Measurements from ENCODE around the gene ATG16L1.

The ATG16L1 gene

GRCh38 chr2:233217892-233218377 lies 33.5 kb upstream of the ATG16L1 start:
- H3K4me3 Mint-ChIP-seq: no peak overlapping the region
- DNase-seq (ENCODE audit: low spot score in 2 of 2) (no peak), ATAC-seq (replicated peaks; ENCODE audit: extremely low read depth, poor library complexity, severe bottlenecking) (no peak)
- peaks cover 4% of the 10 kb centered on the region for H3K36me3 Mint-ChIP-seq (ENCODE audit: insufficient read depth)
- no peaks in the 10 kb centered on the region for H3K4me1 Mint-ChIP-seq
- no peaks in the 10 kb centered on the region for H3K27me3 Mint-ChIP-seq
- H3K9me3 Mint-ChIP-seq: no peaks in the 10 kb centered on the region
- no peak overlapping the region for H3K27ac Mint-ChIP-seq (ENCODE audit: low read depth)

GRCh38 chr2:233218836-233219235 lies 32.6 kb upstream of the ATG16L1 start:
- Mint-ChIP-seq H3K27me3 (no peaks in the 10 kb centered on the region), H3K4me1 (no peaks in the 10 kb centered on the region), H3K36me3 (ENCODE audit: insufficient read depth) (no peaks in the 10 kb centered on the region), H3K4me3 (no peak overlapping the region), H3K9me3 (no peaks in the 10 kb centered on the region), H3K27ac (ENCODE audit: low read depth) (no peak overlapping the region)
- no peak for ATAC-seq (replicated peaks; ENCODE audit: extremely low read depth, poor library complexity, severe bottlenecking)
- no peak for DNase-seq (ENCODE audit: low spot score in 2 of 2)

- no peaks in the 10 kb centered on the region for H3K27me3 Mint-ChIP-seq
- no peak overlapping the region for H3K27ac Mint-ChIP-seq (ENCODE audit: low read depth)
- H3K4me1 Mint-ChIP-seq: no peaks in the 10 kb centered on the region
- H3K9me3 Mint-ChIP-seq: no peaks in the 10 kb centered on the region
- H3K4me3 Mint-ChIP-seq: no peak overlapping the region
- ATAC-seq (replicated peaks; ENCODE audit: extremely low read depth, poor library complexity, severe bottlenecking): no peak
- no peaks in the 10 kb centered on the region for H3K36me3 Mint-ChIP-seq (ENCODE audit: insufficient read depth)
- no peak for DNase-seq (ENCODE audit: low spot score in 2 of 2)
Measured at GRCh38 chr2:233219848-233220247, 31.6 kb upstream of the ATG16L1 start.

- H3K4me3 Mint-ChIP-seq: no peak overlapping the region
Measured at GRCh38 chr2:233221378-233222063, 30.0 kb upstream of the ATG16L1 start.

GRCh38 chr2:233223059-233223894 lies 28.2 kb upstream of the ATG16L1 start:
- no peaks in the 10 kb centered on the region for H3K9me3 Mint-ChIP-seq
- peaks cover 6% of the 10 kb centered on the region for H3K36me3 Mint-ChIP-seq (ENCODE audit: insufficient read depth)
- no peak overlapping the region for H3K4me3 Mint-ChIP-seq
- no peak for DNase-seq (ENCODE audit: low spot score in 2 of 2)
- ATAC-seq (replicated peaks; ENCODE audit: extremely low read depth, poor library complexity, severe bottlenecking): no peak
- H3K27me3 Mint-ChIP-seq: no peaks in the 10 kb centered on the region
- no peak overlapping the region for H3K27ac Mint-ChIP-seq (ENCODE audit: low read depth)
- H3K4me1 Mint-ChIP-seq: no peaks in the 10 kb centered on the region

More at GRCh38 chr2:233221378-233222063, 30.0 kb upstream of the ATG16L1 start:
- ATAC-seq (replicated peaks; ENCODE audit: extremely low read depth, poor library complexity, severe bottlenecking) (no peak), DNase-seq (ENCODE audit: low spot score in 2 of 2) (no peak)
- H3K4me1 Mint-ChIP-seq: no peaks in the 10 kb centered on the region
- H3K36me3 Mint-ChIP-seq (ENCODE audit: insufficient read depth): peaks cover 3% of the 10 kb centered on the region
- H3K27ac Mint-ChIP-seq (ENCODE audit: low read depth): no peak overlapping the region
- H3K27me3 Mint-ChIP-seq: no peaks in the 10 kb centered on the region
- no peaks in the 10 kb centered on the region for H3K9me3 Mint-ChIP-seq

GRCh38 chr2:233225230-233226068 lies 26.0 kb upstream of the ATG16L1 start:
- Mint-ChIP-seq H3K36me3 (ENCODE audit: insufficient read depth) (peaks cover 9% of the 10 kb centered on the region), H3K9me3 (no peaks in the 10 kb centered on the region), H3K4me3 (no peak overlapping the region), H3K27ac (ENCODE audit: low read depth) (peak overlapping the region; percentile 5), H3K4me1 (no peaks in the 10 kb centered on the region), H3K27me3 (no peaks in the 10 kb centered on the region)
- DNase-seq (ENCODE audit: low spot score in 2 of 2) (no peak), ATAC-seq (replicated peaks; ENCODE audit: extremely low read depth, poor library complexity, severe bottlenecking) (no peak)

- Mint-ChIP-seq H3K36me3 (ENCODE audit: insufficient read depth) (peaks cover 10% of the 10 kb centered on the region), H3K27ac (ENCODE audit: low read depth) (no peak overlapping the region)
Measured at GRCh38 chr2:233226511-233227031, 24.9 kb upstream of the ATG16L1 start.

GRCh38 chr2:233227346-233227978 lies 24.0 kb upstream of the ATG16L1 start:
- H3K9me3 Mint-ChIP-seq: no peaks in the 10 kb centered on the region
- ATAC-seq (replicated peaks; ENCODE audit: extremely low read depth, poor library complexity, severe bottlenecking) (no peak), DNase-seq (ENCODE audit: low spot score in 2 of 2) (no peak)
- peaks cover 10% of the 10 kb centered on the region for H3K36me3 Mint-ChIP-seq (ENCODE audit: insufficient read depth)
- no peak overlapping the region for H3K4me3 Mint-ChIP-seq
- peaks cover 10% of the 10 kb centered on the region for H3K4me1 Mint-ChIP-seq
- H3K27ac Mint-ChIP-seq (ENCODE audit: low read depth): no peak overlapping the region
- no peaks in the 10 kb centered on the region for H3K27me3 Mint-ChIP-seq

More at GRCh38 chr2:233226511-233227031, 24.9 kb upstream of the ATG16L1 start:
- DNase-seq (ENCODE audit: low spot score in 2 of 2) (no peak), ATAC-seq (replicated peaks; ENCODE audit: extremely low read depth, poor library complexity, severe bottlenecking) (no peak)
- Mint-ChIP-seq H3K27me3 (no peaks in the 10 kb centered on the region), H3K4me3 (no peak overlapping the region), H3K4me1 (peaks cover 6% of the 10 kb centered on the region), H3K9me3 (no peaks in the 10 kb centered on the region)

GRCh38 chr2:233228376-233228775 lies 23.1 kb upstream of the ATG16L1 start:
- H3K27ac Mint-ChIP-seq (ENCODE audit: low read depth): no peak overlapping the region
- no peak overlapping the region for H3K4me3 Mint-ChIP-seq
- H3K36me3 Mint-ChIP-seq (ENCODE audit: insufficient read depth): peaks cover 10% of the 10 kb centered on the region
- H3K4me1 Mint-ChIP-seq: peaks cover 11% of the 10 kb centered on the region
- H3K9me3 Mint-ChIP-seq: no peaks in the 10 kb centered on the region
- ATAC-seq (replicated peaks; ENCODE audit: extremely low read depth, poor library complexity, severe bottlenecking): no peak
- H3K27me3 Mint-ChIP-seq: no peaks in the 10 kb centered on the region
- DNase-seq (ENCODE audit: low spot score in 2 of 2): no peak

GRCh38 chr2:233233618-233234230 lies 17.7 kb upstream of the ATG16L1 start:
- peak overlapping the region; percentile 29 for H3K27ac Mint-ChIP-seq (ENCODE audit: low read depth)
- H3K27me3 Mint-ChIP-seq: no peaks in the 10 kb centered on the region
- no peaks in the 10 kb centered on the region for H3K9me3 Mint-ChIP-seq
- peaks cover 39% of the 10 kb centered on the region for H3K4me1 Mint-ChIP-seq
- DNase-seq (ENCODE audit: low spot score in 2 of 2) (no peak), ATAC-seq (replicated peaks; ENCODE audit: extremely low read depth, poor library complexity, severe bottlenecking) (no peak)
- H3K4me3 Mint-ChIP-seq: peak overlapping the region; percentile 36
- peaks cover 4% of the 10 kb centered on the region for H3K36me3 Mint-ChIP-seq (ENCODE audit: insufficient read depth)

GRCh38 chr2:233234264-233234663 lies 17.2 kb upstream of the ATG16L1 start:
- Mint-ChIP-seq H3K36me3 (ENCODE audit: insufficient read depth) (peaks cover 7% of the 10 kb centered on the region), H3K27ac (ENCODE audit: low read depth) (peak overlapping the region; percentile 29), H3K9me3 (no peaks in the 10 kb centered on the region), H3K4me3 (peak overlapping the region; percentile 36), H3K4me1 (peaks cover 44% of the 10 kb centered on the region), H3K27me3 (no peaks in the 10 kb centered on the region)
- ATAC-seq (replicated peaks; ENCODE audit: extremely low read depth, poor library complexity, severe bottlenecking) (peak; percentile 53), DNase-seq (ENCODE audit: low spot score in 2 of 2) (no peak)
